ENCODE results near the gene TMEM132D. TPM values are rescaled to one million over a fixed set of nuclear protein-coding genes. Genes with fewer than 3 reads are reported as not detected.

TMEM132D gene
- total RNA-seq, 1 donor from 2014 or later = not detected

- DNase-seq (ENCODE audit: low read depth) = no peak
- Mint-ChIP-seq H3K27me3 (ENCODE audit: low read depth, unreplicated experiment) (no peaks in the 10 kb centered on the region), H3K4me3 (ENCODE audit: unreplicated experiment) (no peak overlapping the region), H3K9me3 (ENCODE audit: unreplicated experiment) (peaks cover 19% of the 10 kb centered on the region), H3K4me1 (ENCODE audit: low read depth, unreplicated experiment) (no peaks in the 10 kb centered on the region), H3K36me3 (ENCODE audit: low read depth, unreplicated experiment) (no peaks in the 10 kb centered on the region), H3K27ac (ENCODE audit: unreplicated experiment) (no peak overlapping the region)
- no peak for FAIRE-seq
- no peak overlapping the region for H3K27ac ChIP-seq (ENCODE audit: low read depth, low read length)
- TF ChIP-seq EZH2 (IDR thresholded peaks at IDR 0.05; ENCODE audit: insufficient read depth, low read length) = no peak
- TF ChIP-seq, protein P1, sequence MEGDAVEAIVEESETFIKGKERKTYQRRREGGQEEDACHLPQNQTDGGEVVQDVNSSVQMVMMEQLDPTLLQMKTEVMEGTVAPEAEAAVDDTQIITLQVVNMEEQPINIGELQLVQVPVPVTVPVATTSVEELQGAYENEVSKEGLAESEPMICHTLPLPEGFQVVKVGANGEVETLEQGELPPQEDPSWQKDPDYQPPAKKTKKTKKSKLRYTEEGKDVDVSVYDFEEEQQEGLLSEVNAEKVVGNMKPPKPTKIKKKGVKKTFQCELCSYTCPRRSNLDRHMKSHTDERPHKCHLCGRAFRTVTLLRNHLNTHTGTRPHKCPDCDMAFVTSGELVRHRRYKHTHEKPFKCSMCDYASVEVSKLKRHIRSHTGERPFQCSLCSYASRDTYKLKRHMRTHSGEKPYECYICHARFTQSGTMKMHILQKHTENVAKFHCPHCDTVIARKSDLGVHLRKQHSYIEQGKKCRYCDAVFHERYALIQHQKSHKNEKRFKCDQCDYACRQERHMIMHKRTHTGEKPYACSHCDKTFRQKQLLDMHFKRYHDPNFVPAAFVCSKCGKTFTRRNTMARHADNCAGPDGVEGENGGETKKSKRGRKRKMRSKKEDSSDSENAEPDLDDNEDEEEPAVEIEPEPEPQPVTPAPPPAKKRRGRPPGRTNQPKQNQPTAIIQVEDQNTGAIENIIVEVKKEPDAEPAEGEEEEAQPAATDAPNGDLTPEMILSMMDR (IDR thresholded peaks at IDR 0.05; ENCODE audit: insufficient read depth, low read depth, low read length) = no peak
- no peak overlapping the region for H3K4me3 ChIP-seq (ENCODE audit: insufficient read depth, low read depth, low read length)
- H3K4me1 ChIP-seq (ENCODE audit: insufficient read depth, low read length) = peaks cover 20% of the 10 kb centered on the region
- no peak overlapping the region for H3K9ac ChIP-seq (ENCODE audit: low read length)
- H3K9me3 ChIP-seq (ENCODE audit: insufficient read depth, low read depth, low read length) = no peaks in the 10 kb centered on the region
- H3K36me3 ChIP-seq (ENCODE audit: insufficient read depth, low read length) = no peaks in the 10 kb centered on the region
- H3K27me3 ChIP-seq (ENCODE audit: insufficient read depth, low read length) = no peaks in the 10 kb centered on the region
- H4K20me1 ChIP-seq (ENCODE audit: insufficient read depth, low read length) = no peaks in the 10 kb centered on the region
- H3K79me2 ChIP-seq (ENCODE audit: insufficient read depth, low read length) = no peaks in the 10 kb centered on the region
- no peak overlapping the region for H3K4me2 ChIP-seq (ENCODE audit: low read length)
- no peak overlapping the region for H2AFZ ChIP-seq (ENCODE audit: low read depth, low read length)
Measured at GRCh38 chr12:129561304-129561703, 342.5 kb downstream of the TMEM132D start.

GRCh38 chr12:129559776-129560175 is 344.0 kb downstream of the TMEM132D start:
- H3K27me3 ChIP-seq (ENCODE audit: insufficient read depth, low read length) = no peaks in the 10 kb centered on the region
- H3K36me3 Mint-ChIP-seq (ENCODE audit: low read depth, unreplicated experiment) = no peaks in the 10 kb centered on the region
- H3K4me1 ChIP-seq (ENCODE audit: insufficient read depth, low read length) = peaks cover 15% of the 10 kb centered on the region
- H3K4me3 Mint-ChIP-seq (ENCODE audit: unreplicated experiment) = no peak overlapping the region
- TF ChIP-seq, protein P1 (IDR thresholded peaks at IDR 0.05; ENCODE audit: insufficient read depth, low read depth, low read length) = no peak
- no peak for TF ChIP-seq EZH2 (IDR thresholded peaks at IDR 0.05; ENCODE audit: insufficient read depth, low read length)
- no peaks in the 10 kb centered on the region for H3K36me3 ChIP-seq (ENCODE audit: insufficient read depth, low read length)
- no peaks in the 10 kb centered on the region for H3K9me3 ChIP-seq (ENCODE audit: insufficient read depth, low read depth, low read length)
- no peak overlapping the region for H3K4me3 ChIP-seq (ENCODE audit: insufficient read depth, low read depth, low read length)
- no peaks in the 10 kb centered on the region for H3K27me3 Mint-ChIP-seq (ENCODE audit: low read depth, unreplicated experiment)
- no peak overlapping the region for H3K27ac ChIP-seq (ENCODE audit: low read depth, low read length)
- H3K4me1 Mint-ChIP-seq (ENCODE audit: low read depth, unreplicated experiment) = no peaks in the 10 kb centered on the region
- no peak overlapping the region for H3K4me2 ChIP-seq (ENCODE audit: low read length)
- H3K9me3 Mint-ChIP-seq (ENCODE audit: unreplicated experiment) = peaks cover 20% of the 10 kb centered on the region
- no peak overlapping the region for H3K9ac ChIP-seq (ENCODE audit: low read length)
- H3K79me2 ChIP-seq (ENCODE audit: insufficient read depth, low read length) = no peaks in the 10 kb centered on the region
- DNase-seq (ENCODE audit: low read depth) = no peak
- H4K20me1 ChIP-seq (ENCODE audit: insufficient read depth, low read length) = no peaks in the 10 kb centered on the region
- H3K27ac Mint-ChIP-seq (ENCODE audit: unreplicated experiment) = no peak overlapping the region
- H2AFZ ChIP-seq (ENCODE audit: low read depth, low read length) = no peak overlapping the region
- no peak for FAIRE-seq

DNA sequence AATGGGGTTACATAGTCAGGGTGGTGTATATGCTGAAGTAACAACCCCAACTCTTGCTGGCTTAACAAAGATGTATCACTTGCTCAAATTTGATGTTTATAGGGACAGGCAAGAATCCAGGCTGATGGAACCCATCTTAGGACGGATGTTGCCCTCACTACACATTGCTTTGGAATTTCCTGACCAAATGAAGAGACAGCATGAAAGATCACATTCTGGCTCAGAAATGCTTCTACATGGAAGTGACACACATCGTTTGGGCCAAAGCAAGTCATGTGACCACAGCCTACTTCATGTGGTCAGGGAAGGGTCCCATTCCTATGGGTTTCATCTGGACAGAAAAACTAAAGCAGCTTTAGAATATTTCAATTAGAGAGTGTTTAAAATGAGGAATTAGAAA is 345.8 kb downstream of the TMEM132D start:
- Mint-ChIP-seq H3K27me3 (ENCODE audit: low read depth, unreplicated experiment) (no peaks in the 10 kb centered on the region), H3K9me3 (ENCODE audit: unreplicated experiment) (peaks cover 21% of the 10 kb centered on the region), H3K36me3 (ENCODE audit: low read depth, unreplicated experiment) (no peaks in the 10 kb centered on the region), H3K27ac (ENCODE audit: unreplicated experiment) (no peak overlapping the region), H3K4me1 (ENCODE audit: low read depth, unreplicated experiment) (no peaks in the 10 kb centered on the region), H3K4me3 (ENCODE audit: unreplicated experiment) (no peak overlapping the region)
- H3K9me3 ChIP-seq (ENCODE audit: insufficient read depth, low read depth, low read length) = no peaks in the 10 kb centered on the region
- H3K4me3 ChIP-seq (ENCODE audit: insufficient read depth, low read depth, low read length) = no peak overlapping the region
- H3K27ac ChIP-seq (ENCODE audit: low read depth, low read length) = peak overlapping the region; percentile 18
- H4K20me1 ChIP-seq (ENCODE audit: insufficient read depth, low read length) = no peaks in the 10 kb centered on the region
- H3K4me1 ChIP-seq (ENCODE audit: insufficient read depth, low read length) = peaks cover 8% of the 10 kb centered on the region
- TF ChIP-seq, protein P1 (IDR thresholded peaks at IDR 0.05; ENCODE audit: insufficient read depth, low read depth, low read length) = no peak
- no peak for TF ChIP-seq EZH2 (IDR thresholded peaks at IDR 0.05; ENCODE audit: insufficient read depth, low read length)
- H3K9ac ChIP-seq (ENCODE audit: low read length) = no peak overlapping the region
- no peak for FAIRE-seq
- H3K79me2 ChIP-seq (ENCODE audit: insufficient read depth, low read length) = no peaks in the 10 kb centered on the region
- H3K4me2 ChIP-seq (ENCODE audit: low read length) = peak overlapping the region; percentile 28
- no peaks in the 10 kb centered on the region for H3K36me3 ChIP-seq (ENCODE audit: insufficient read depth, low read length)
- H3K27me3 ChIP-seq (ENCODE audit: insufficient read depth, low read length) = no peaks in the 10 kb centered on the region
- peak; percentile 52 for DNase-seq (ENCODE audit: low read depth)
- H2AFZ ChIP-seq (ENCODE audit: low read depth, low read length) = no peak overlapping the region

Data from astrocyte (in vitro differentiated cells and primary cell).